HG03039 (cell line): ENCODE measurements around the gene EDRF1.
"Not testable (repeated sequence)": the region's sequence is repeated elsewhere in the genome, so short reads cannot be mapped to it uniquely, and the experiment has no call there.

ENCODE experiments used
- ATAC-seq: cut with Tn5 transposase; IDR thresholded peaks from one replicate; pipeline ENCODE4 v1.9.1; 2021; ENCODE audit warnings: mild to moderate bottlenecking, moderate library complexity; ENCODE audit not compliant: unreplicated experiment

Gene EDRF1, protein sequence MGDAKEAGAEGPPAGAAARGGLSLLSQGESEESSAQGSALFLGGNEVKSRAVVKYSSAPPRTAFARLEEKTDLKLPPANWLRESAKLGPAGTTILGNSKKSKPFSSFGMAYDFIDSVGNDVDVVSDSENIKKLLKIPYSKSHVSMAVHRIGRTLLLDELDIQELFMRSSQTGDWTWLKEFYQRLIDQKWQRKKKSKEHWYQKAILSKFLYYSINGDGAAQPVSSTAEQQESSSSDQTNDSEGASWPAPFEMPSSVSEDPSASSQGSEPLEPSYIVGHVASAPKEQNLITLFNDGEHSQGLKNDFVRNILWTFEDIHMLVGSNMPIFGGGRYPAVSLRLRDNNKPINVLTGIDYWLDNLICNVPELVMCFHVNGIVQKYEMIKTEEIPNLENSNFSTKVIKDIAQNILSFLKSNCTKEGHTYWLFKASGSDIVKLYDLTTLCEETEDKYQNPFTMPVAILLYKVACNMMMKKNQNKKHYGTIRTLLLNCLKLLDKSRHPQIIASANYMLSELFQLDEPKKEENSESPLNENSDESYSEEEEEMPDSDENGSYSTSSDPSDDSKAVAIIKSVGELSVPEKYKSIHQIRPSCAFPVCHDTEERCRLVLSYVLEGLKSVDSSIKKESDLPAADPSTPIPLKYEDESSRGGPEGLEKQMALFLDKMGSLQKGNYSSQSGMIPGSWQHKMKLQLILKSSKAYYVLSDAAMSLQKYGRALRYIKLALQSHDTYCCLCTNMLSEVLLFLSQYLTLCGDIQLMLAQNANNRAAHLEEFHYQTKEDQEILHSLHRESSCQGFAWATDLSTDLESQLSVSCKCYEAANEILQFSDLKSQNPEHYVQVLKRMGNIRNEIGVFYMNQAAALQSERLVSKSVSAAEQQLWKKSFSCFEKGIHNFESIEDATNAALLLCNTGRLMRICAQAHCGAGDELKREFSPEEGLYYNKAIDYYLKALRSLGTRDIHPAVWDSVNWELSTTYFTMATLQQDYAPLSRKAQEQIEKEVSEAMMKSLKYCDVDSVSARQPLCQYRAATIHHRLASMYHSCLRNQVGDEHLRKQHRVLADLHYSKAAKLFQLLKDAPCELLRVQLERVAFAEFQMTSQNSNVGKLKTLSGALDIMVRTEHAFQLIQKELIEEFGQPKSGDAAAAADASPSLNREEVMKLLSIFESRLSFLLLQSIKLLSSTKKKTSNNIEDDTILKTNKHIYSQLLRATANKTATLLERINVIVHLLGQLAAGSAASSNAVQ

DNA sequence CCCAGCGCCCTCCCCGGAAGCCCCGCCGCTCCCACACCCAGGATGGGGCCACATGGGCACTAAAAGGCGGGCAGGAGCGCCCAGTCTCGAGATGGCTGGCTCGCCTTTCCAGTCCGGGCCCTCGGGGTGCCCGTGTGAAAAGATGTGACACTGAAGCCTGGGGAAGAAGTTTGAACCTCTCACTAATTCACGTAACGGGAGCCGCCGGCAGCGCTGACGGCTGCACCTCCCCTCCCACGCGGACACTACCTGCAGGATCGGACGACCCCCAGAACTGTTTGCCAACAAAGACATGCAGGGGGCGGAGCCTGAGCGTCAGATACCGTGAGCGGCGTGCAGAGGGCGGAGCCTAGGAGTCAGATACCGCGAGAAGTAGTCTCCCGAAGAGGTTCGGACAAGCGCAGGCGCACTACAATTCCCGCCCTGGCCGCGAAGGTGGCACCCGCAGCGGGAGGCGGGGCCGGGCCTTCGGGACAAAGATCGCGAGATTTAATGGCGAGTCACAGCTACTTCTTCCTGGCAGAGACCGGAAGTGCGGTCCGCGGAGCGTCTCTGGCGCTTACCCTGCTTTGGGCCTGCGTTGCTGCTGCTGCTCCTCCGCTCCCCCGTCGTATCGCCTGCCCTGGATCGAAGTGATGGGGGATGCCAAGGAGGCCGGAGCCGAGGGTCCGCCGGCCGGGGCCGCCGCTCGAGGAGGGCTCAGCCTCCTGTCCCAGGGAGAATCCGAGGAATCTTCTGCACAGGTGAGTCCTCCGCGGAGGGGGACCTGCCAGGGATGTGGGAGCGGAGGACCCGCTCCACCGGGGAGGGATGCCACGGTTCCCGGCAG, at the start of gene EDRF1:
Gene EDRF1, plus strand, starts transcription at position 537 of the 829 bp plus-strand sequence. Its CDS starts 99 bp downstream, at position 636.
- ATAC-seq: peak; percentile 95

DNA sequence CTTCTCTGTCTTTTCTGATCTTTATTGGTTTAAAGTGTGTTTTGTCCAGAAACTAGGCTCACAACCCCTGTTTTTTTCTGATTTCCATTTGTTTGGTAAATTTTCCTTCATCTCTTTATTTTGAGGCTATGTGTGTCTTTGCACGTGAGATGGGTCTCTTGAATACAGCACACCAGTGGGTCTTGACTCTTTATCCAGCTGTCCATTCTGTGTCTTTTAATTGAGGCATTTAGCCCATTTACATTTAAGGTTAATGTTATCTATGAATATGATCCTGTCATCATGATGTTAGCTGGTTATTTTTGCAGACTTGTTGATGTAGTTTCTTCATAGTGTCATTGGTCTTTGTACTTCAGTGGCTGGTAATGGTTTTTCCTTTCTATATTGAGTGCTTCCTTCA, 46.6 kb upstream of the EDRF1 start:
- ATAC-seq: no peak

DNA sequence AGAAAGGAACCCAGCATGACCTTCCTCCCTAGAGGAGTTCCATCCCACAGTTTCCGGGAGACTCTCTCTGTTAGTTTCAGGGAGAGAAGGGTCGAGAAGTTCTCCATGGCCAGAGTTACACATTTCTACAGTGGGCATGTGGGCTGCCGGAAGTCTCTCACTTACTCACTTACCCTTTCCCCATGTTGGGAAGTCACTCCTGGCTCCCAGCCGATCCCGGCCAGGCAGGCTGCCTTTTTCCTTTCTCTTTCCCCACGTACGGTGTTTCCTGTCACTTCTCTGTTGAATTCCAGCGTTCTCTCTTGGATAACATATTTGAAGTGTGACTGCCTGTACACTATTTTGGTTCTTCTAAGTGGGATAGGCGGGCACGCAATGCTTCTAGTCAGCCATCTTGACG, 40.1 kb upstream of the EDRF1 start:
- no peak for ATAC-seq

DNA sequence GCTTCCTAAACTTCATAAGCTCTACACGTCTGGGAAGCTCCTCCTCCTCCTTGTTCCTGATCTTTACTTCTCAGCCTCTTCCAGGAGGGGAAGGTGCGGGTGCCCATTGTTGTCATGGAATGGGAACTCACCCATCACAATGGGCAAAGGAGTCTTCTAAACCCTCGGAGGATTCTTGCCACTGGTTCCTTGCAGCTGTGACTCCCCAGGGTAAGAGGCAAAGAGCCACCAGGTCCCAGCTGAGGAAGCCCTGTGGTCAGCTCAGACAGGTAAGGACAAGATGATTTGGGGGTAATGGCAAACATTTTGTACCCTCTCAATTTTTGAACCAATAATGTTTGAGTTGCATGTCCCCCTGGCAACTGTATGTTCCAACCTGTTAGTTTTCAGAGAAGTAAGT, 36.4 kb upstream of the EDRF1 start, which contains the start of gene TEX36:
Gene TEX36, minus strand, starts transcription at position 101 of the 400 bp plus-strand sequence. CDS start 174 bp downstream, outside the sequence.
- no peak for ATAC-seq

DNA sequence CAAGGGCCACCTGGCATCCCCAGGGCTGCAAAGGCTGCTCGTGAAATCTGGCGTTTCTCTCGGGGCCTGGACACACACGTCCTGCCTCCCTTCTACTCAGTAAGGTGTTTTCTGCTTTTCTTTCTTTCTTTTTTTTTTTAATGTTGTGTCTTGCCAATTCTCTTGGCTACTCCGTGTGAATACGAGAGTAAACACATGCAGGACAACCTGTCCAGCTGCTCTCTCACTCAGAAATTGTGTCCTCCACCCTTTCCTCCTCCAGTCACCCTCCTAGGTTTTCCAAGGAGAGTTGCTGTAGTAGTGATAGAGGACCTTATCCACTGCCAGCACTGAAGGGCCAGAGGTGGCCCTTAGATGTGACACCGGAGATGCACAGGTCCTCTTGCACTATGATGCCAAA, 35.7 kb upstream of the EDRF1 start:
- ATAC-seq: no peak

DNA sequence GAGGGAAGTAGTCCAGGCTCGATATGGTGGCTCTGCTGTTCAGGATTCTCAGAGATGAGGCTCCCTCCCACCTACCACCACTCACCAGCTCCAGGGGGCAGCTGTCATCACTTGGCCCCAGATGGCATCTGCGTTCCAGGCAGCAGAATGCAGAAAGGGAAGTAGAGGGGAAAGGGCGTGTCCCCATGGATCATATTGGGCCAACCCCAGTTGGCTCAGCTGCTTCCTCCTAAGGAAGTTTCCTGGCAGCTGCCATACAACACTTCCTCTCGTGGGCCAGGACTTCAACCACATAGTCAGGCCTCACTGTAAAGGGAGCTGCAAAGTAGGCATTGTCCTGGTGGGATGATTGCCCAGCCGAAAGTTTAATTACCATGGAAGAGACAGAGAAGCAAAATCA, 34.9 kb upstream of the EDRF1 start:
- ATAC-seq: no peak

DNA sequence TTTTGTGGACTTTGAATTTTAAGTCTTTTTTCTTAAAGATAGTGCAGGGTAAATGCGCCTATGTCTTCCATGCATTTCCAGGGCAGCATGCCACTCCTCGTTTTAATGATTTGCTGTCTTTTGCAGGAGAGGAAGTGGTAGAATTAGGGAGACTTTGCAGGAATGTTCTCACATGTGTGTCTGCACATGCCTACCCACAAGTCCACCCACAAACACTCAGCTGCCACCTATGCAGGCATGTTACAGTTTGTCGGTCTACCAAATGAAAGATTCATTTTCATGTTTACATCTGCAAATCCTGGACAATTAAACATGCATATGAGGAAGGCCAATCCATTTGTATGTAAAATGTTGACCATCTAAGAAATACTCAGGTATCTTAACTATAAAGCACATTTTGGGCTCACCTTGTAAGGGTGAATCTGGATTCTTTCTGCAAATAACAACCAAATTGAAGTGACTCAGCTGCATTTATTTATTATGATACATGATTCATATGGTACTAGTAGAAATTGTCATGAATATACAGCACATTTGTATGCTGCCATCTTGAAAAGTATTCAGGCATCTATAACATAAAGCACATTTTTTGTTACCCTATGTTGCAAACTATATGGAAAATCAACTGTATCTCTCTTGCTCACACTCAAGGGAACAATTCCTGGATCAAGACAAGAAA, 31.9 kb upstream of the EDRF1 start:
- ATAC-seq: no peak

DNA sequence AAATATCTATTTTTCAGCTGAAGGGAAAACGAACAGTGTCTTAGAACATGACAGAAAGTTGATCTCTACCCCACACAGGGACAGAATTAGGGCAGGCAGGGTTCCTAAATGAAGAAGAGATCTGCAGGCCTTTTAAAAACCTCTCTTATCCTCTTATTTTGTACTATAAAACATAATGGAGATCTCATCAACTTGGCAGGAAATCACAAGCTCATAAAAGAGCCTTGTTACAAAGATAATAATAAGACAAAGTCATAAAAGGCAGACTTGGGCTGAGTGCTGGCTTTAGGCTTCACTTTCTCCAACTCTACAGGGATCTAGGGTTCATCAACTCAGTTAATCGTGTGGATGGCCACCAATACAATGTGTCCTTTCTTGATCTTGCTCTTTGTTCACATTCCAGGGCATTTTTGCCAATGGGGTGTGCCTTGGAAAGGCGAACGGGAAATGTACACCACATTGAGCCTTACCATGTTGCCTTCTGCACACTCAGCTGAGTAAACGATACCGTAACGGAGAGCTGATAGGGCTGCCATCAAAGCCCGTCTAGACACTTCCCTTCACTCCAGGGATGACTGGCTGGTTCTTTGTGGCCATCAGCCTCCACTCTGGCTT, 29.4 kb upstream of the EDRF1 start:
- ATAC-seq: no peak

DNA sequence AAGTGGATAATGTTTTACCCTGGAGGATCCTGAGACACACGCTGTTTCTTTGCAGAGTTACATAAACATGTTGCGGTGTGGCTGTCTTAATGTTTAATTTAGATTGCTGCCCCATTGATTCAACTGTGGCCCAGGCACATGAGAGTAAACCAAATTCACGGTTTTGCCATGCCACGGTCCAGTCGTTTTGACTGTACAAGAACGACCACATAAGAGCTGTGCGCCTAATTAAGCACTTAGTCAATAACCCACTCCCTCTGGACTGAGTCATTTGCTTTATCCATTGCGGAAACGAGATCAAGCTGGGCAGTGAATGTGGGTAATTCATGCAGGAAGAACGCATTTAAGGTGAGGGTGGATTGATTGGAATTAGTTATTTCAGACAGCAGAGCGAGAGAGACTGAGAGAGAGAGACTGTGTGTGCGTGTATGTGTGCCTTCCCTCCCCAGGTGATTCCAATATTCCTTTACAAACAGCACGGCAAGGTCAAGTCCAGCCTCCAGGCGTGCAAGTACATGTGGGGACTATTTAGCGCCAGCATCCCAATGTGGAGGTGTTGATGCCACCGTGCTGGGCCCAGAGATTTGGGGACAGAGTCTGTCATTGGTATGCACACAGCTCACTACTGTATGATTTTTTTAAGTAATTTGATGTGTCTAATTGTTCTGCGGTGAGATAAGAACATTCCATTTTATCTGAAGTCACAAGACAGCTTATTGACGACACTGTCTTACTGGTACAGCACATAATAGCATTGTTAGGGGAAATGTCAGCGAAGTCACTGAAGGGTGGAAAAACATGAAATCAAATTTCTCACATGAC, 28.1 kb upstream of the EDRF1 start:
- no peak for ATAC-seq

DNA sequence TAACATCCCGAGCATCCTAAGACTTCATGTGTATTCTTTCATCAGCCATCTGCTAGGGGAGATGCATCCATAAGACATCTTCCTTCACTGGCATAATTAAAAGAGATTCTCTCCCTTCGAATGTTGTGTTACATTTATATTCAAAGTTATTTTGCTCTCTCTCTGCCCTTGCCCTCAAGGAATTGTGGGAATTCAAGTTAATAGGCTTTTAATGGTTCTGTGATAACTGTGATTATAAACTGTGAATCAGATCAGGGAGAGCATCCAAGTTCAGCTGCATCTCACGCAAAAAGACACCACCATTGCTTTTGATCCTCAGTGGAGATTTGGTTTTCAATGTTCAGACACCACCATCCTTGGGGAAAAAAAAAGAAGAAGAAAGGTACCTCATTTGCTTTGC, 27.3 kb upstream of the EDRF1 start:
- no peak for ATAC-seq

DNA sequence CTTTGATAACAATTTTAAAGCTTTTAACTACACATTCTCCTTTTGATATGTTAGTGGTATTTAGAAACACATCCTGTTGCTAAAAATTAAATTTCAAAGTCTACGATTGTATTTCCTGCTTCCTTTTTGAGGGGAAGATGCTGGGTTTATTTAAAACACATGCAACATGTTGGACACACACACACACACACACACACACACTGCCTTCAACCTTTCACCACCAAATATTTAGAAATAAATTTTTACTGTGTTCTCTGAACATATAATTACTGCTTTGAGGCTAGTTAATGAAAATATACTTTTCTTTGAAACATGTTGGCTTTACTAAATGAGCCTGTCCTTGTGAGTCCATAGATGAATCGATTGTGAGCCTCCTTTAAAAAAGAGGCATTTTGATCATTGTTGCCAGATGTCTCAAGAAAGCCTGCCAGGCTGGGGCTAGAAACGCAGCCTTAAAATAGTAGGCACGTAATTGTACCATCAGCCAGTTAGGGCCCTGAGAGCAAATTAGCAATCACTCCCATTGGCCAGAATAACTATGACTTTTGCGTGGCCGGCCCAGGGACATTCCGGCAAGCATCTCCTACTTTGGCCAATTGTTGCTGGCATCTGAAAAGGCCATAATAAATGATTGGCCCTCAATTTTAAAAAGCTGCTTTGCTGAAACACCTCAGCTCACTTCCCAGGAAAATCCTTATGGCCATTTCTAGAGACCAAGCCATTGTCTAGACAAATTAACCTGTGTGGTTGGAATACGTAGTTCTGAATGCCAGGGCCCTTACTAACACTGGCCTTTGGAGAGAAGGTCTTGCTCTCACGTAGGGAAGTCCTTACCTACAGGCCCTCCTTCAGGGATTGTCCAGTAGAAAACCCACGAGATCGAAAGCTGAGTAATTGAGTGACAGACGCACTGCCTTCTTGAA, 26.6 kb upstream of the EDRF1 start:
- ATAC-seq: no peak

DNA sequence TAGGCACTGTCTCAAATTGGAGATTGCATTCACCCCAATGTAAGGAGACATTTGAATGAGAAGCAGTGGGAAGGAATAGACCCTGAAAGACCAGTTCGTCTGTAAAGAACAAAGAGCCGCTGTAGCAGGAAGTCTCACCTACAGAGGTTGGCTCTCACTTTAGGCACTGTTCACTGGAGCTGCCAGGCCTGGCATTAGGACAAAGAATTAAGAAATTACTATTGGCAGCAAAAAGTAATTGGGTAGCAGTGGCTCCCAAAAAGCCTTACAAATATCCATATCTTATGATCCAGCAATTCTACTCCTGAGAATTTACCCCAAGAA, 26.0 kb upstream of the EDRF1 start:
- no peak for ATAC-seq

DNA sequence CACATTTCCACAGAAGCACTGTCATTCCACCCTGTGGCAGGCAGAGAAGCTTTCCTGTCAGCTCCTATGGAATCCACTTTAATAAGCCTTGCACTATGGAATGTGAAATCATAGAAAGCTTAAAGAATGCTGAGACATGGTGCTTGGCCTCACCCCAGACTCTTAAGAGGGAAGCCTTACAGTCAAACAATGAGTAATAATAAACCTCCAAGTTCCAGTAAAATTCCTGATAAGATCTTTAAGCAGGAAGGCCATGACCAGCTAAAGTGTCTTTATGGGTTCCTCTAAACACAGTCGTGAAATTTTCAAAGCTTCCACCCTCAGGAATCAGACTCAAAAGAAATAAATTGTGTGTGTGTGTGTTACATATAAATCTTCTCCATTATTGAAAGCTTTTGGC, 24.6 kb upstream of the EDRF1 start:
- ATAC-seq: no peak

DNA sequence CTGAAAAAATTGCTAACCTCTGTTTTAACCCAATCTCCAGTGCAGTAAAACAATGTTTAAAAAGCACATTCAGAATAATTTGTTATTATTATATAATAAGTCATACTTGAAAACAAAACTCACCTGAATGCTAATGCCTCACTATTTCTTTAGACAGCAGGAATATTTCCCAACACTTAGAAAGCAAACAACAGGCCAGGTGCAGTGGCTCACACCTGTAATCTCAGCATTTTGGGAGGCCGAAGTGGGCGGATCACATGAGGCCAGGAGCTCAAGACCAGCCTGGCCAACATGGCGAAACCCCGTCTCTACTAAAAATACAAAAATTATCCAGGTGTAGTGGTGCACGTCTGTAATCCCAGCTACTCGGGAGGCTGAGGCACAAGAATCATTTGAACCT, 22.6 kb upstream of the EDRF1 start:
- not testable (repeated sequence) for ATAC-seq

DNA sequence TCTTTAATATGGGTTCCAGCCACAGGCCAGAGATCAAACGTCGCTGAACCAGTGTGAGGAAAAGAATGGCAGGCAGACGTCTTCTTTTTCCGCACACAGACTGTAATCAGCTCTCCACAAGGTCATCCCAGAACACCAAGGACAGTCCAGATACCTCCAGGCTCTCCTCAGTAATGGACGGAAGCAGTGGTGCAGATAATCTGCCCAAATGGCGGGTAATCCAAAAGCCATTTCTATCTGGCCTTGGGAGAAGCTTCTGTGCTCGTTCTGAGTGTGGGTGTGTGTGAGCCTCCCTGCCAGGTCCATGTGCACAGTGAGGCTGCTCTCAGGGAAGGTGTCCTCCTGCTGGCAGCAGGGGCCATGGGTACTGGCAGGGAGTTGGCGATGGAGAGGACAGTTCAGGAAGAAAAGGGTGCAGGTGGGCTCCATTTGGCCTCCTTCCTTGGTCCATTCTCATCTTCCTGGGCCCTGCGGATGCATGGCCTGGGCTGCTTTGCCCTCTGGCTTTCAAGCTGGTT, 21.0 kb upstream of the EDRF1 start:
- ATAC-seq: no peak

DNA sequence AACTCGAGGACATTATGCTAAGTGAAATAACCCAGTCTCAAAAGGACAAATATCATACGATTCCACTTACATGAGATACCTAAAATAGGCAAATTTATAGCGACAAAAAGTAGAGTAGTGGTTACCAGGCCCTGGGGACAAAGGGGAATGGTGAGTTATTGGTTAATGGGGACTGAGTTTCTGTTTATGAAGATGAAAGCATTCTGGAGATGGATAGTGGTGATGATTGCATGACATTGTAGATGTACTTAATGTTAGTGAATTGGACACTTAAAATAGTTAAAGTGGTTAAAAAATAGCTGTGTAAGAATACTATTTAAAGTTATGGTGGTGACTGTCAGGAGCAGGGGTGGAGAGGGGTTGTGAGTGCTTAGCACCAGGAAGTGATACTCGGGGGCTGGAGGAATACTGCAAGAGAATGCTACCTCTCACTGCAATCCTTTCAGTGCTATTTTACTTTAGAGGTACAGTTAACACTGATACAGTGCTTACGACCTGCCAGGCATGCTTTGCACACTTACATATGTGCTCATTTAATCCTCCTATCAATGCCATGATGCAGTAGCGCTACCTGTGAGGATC, 19.9 kb upstream of the EDRF1 start:
- no peak for ATAC-seq

DNA sequence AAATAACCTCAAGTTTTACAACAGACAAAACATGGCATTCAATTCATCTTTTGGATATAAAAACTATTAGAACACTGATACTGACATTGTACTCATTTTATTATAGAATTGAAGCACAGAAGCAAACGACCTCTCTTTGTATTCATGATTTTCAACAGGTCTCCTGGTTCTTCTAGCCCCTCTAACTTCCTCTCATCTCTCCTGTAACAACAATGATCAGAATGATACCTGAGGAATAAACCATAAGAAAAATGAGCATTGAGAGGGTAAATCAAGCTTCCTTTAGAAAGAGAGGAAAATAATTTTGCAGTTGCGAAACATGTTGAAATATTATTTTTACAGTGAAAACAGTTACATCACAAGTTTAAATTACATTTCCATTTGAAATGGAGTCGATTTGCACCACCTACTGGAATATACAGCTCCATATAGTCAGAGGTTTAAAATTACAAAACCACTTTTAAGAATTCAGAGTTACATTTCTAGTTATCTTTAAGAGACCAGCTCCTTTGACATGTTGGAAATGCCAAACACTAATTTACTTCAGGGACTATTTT, 19.1 kb upstream of the EDRF1 start:
- ATAC-seq: no peak
